ENCODE measurements around the gene CHCHD6.

The CHCHD6 gene

GRCh38 chr3:126658584-126658983 is 45.5 kb upstream of the CHCHD6 start:
- no peak overlapping the region for H3K4me3 ChIP-seq (ENCODE audit: low read length)
- TF ChIP-seq CTCF (IDR thresholded peaks at IDR 0.05; ENCODE audit: insufficient read depth, low read depth, low read length, missing control alignments), result no peak
- no peak for DNase-seq (ENCODE audit: low read depth)

- TF ChIP-seq CTCF (IDR thresholded peaks at IDR 0.05; ENCODE audit: insufficient read depth, low read depth, low read length, missing control alignments), result peak; percentile 39
- no peak overlapping the region for H3K4me3 ChIP-seq (ENCODE audit: low read length)
- peak; percentile 18 for DNase-seq (ENCODE audit: low read depth)
Observed at GRCh38 chr3:126659915-126660886, 43.8 kb upstream of the CHCHD6 start.

DNA sequence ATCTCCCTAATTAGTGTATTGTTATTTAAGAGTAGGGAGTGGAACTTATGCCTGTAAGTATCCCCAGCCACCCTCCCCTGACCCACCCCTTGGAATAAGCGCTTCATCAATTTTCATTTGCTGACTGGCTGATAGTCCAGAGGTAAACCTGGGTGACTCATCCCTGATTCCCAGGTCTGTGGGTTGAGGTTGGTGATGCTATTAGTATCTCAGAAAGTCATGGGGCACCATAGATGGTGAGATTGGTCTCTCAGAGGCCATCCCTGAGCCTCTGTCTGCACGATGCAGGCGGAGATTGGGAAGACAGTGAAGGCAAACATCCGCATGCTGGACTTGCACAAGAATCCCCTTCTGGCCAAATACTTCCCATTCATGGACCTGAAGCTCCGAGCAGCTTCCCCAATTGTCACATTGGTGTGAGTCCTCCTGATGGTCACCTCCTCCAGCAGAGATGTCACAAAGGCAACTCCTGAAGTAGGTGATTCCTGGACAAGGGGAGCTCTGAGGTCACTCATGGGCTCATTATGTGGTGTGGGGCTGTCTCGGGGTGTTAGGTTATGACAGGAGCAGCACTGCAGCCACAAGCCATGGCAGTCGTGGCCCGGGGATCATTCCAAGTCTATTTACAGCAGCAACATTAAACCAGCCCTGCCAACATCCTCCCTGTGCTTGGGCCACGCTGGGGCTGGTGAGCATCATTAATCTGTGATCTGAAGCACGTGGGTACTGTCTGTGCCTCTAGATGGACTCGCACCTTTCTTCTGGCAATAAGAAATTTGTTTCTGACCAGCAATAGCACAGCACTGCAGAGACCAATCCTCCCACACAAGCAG is 42.3 kb upstream of the CHCHD6 start:
- no peak overlapping the region for H3K4me3 ChIP-seq (ENCODE audit: low read length)
- no peak for TF ChIP-seq CTCF (IDR thresholded peaks at IDR 0.05; ENCODE audit: insufficient read depth, low read depth, low read length, missing control alignments)
- peak; percentile 15 for DNase-seq (ENCODE audit: low read depth)

DNA sequence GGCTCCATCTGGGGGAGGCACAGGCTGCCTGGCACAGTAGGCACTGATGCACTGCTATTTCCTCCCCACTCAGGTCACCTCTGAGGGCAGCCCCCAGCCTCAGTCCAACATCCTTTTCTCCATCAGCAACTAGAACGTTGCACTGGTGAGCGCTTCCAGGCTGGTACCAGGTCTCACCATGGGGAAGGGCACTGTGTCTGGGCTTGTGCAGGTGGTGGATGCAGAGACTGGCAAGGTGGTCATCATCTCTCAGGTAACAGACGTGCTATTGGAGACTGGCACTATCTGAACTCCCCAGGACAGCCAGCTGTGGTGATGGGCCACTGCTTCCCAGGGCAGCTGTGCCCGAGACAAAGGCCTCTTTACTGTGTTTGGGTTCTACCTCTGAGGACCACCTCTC is 40.8 kb upstream of the CHCHD6 start:
- H3K4me3 ChIP-seq (ENCODE audit: low read length), result no peak overlapping the region
- no peak for DNase-seq (ENCODE audit: low read depth)
- no peak for TF ChIP-seq CTCF (IDR thresholded peaks at IDR 0.05; ENCODE audit: insufficient read depth, low read depth, low read length, missing control alignments)

GRCh38 chr3:126663750-126664149 is 40.3 kb upstream of the CHCHD6 start:
- no peak overlapping the region for H3K4me3 ChIP-seq (ENCODE audit: low read length)
- TF ChIP-seq CTCF (IDR thresholded peaks at IDR 0.05; ENCODE audit: insufficient read depth, low read depth, low read length, missing control alignments), result no peak
- DNase-seq (ENCODE audit: low read depth), result no peak

GRCh38 chr3:126664591-126665214 is 39.3 kb upstream of the CHCHD6 start:
- no peak for TF ChIP-seq CTCF (IDR thresholded peaks at IDR 0.05; ENCODE audit: insufficient read depth, low read depth, low read length, missing control alignments)
- H3K4me3 ChIP-seq (ENCODE audit: low read length), result no peak overlapping the region
- DNase-seq (ENCODE audit: low read depth), result no peak

Data from epithelial cell of esophagus (primary cell).